ENCODE measurements around the gene TMCC1.

GRCh38 chr3:129827765-129828164 is 65.7 kb downstream of the TMCC1 start:
- TF ChIP-seq, protein P1, sequence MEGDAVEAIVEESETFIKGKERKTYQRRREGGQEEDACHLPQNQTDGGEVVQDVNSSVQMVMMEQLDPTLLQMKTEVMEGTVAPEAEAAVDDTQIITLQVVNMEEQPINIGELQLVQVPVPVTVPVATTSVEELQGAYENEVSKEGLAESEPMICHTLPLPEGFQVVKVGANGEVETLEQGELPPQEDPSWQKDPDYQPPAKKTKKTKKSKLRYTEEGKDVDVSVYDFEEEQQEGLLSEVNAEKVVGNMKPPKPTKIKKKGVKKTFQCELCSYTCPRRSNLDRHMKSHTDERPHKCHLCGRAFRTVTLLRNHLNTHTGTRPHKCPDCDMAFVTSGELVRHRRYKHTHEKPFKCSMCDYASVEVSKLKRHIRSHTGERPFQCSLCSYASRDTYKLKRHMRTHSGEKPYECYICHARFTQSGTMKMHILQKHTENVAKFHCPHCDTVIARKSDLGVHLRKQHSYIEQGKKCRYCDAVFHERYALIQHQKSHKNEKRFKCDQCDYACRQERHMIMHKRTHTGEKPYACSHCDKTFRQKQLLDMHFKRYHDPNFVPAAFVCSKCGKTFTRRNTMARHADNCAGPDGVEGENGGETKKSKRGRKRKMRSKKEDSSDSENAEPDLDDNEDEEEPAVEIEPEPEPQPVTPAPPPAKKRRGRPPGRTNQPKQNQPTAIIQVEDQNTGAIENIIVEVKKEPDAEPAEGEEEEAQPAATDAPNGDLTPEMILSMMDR (IDR thresholded peaks at IDR 0.05): no peak
- no peak for TF ChIP-seq POLR2A (IDR thresholded peaks at IDR 0.05)
- TF ChIP-seq EP300 (IDR thresholded peaks at IDR 0.05): no peak
